HepG2 (cell line): Measurements from ENCODE around the gene CCDC106. TPM values are rescaled to one million over a fixed set of nuclear protein-coding genes. Genes with fewer than 3 reads are reported as not detected.

ENCODE experiments used
- ATAC-seq: fragments of 200-7000 bp; cut with Tn5 transposase; 3 replicates; pipeline ENCODE4 v1.9.1; 2020; ENCODE audit warnings: mild to moderate bottlenecking, moderate library complexity
- BruUV-seq: library from RNA; stranded (reverse); fragments of 400-500 nt; replicated peaks from 2 replicates; lab custom pipeline; 2021; lab: Mats Ljungman, UMichigan
- CTCF ChIA-PET: fragments of 300-600 bp; formaldehyde crosslinking; extraction: SDS; loops from one replicate; lab custom pipeline; 2021; ENCODE audit warnings: low total read pairs, inconsistent platforms, low intra/inter-chr PET ratio; lab: Yijun Ruan, JAX
- POLR2A ChIA-PET: fragments of 350-600 bp; sonication (Branson Sonifier 250); formaldehyde crosslinking; loops from one replicate; lab custom pipeline; 2020; ENCODE audit warnings: antibody characterized with exemption, inconsistent platforms; lab: Yijun Ruan, JAX
- DNase-seq: peaks from one replicate; pipeline ENCODE4 v3.0.0-alpha.2; 2015; ENCODE audit warnings: low spot score
- FAIRE-seq: peaks from 3 replicates; lab custom pipeline; 2011; peaks lifted over from hg19 to GRCh38; lab: Jason Lieb, UNC
- H2AFZ ChIP-seq: one replicate; pipeline ENCODE4 v1.6.1; 2011; ENCODE audit warnings: low read length, inconsistent platforms
- H3K27ac ChIP-seq: fragments of 300-600 bp; 3 replicates; pipeline ENCODE4 v1.8.0; 2011; ENCODE audit warnings: mixed run types, mild to moderate bottlenecking, mixed read lengths, low read length, inconsistent platforms; ENCODE audit not compliant: insufficient read depth; ENCODE audit errors: extremely low read length
- H3K27me3 ChIP-seq, 2 experiments: fragments of 200-600 bp in 1 of 2; 2 replicates in 1 of 2; 3 replicates in 1 of 2; pipeline versions ENCODE4 v1.6.0 to v1.8.0; 2011; ENCODE audit warnings: low read length in 2 of 2, mild to moderate bottlenecking in 2 of 2, moderate library complexity in 2 of 2, inconsistent platforms in 1 of 2; ENCODE audit not compliant: insufficient read depth in 2 of 2, control insufficient read depth in 1 of 2
- H3K36me3 ChIP-seq, 2 experiments: fragments of 200-600 bp in 1 of 2; replicated peaks in 1 of 2; 2 replicates in 1 of 2; 3 replicates in 1 of 2; pipeline versions ENCODE4 v1.5.1 to v1.8.0; 2011; ENCODE audit warnings: low read length in 2 of 2, inconsistent platforms in 1 of 2; ENCODE audit not compliant: insufficient read depth in 2 of 2, control insufficient read depth in 1 of 2
- H3K4me1 ChIP-seq: 2 replicates; pipeline ENCODE4 v1.5.1; 2012; ENCODE audit warnings: low read length, inconsistent platforms; ENCODE audit not compliant: insufficient read depth
- H3K4me2 ChIP-seq: 2 replicates; pipeline ENCODE4 v1.6.0; 2011; ENCODE audit warnings: low read depth, low read length, inconsistent platforms
- H3K4me3 ChIP-seq, 3 experiments: fragments of 200-600 bp in 1 of 3; sonication (generic), shearing (Covaris generic) in 1 of 3; replicated peaks in 1 of 3; 2 replicates each; pipeline ENCODE4 v1.5.1; 2011 to 2016; ENCODE audit warnings: low read length in 3 of 3, inconsistent platforms in 2 of 3, low read depth in 2 of 3, mild to moderate bottlenecking in 2 of 3, control low read depth in 1 of 3, mixed read lengths in 1 of 3; ENCODE audit not compliant: insufficient read depth in 1 of 3
- H3K79me2 ChIP-seq: one replicate; pipeline ENCODE4 v1.6.1; 2011; ENCODE audit warnings: low read length, inconsistent platforms; ENCODE audit not compliant: insufficient read depth
- H3K9ac ChIP-seq: 2 replicates; pipeline ENCODE4 v1.6.0; 2011; ENCODE audit warnings: mild to moderate bottlenecking, low read depth, low read length, inconsistent platforms; ENCODE audit not compliant: insufficient read depth
- H3K9me3 ChIP-seq: 2 replicates; pipeline ENCODE4 v1.5.1; 2012; ENCODE audit warnings: mild to moderate bottlenecking, low read length
- H4K20me1 ChIP-seq: 2 replicates; pipeline ENCODE4 v1.6.0; 2011; ENCODE audit warnings: inconsistent platforms, mild to moderate bottlenecking, low read length, moderate library complexity; ENCODE audit not compliant: insufficient read depth
- FOXO4 ChIP-seq: sonication (generic); formaldehyde crosslinking; conservative IDR thresholded peaks from 2 replicates; pipeline ENCODE4 v1.8.1; 2023; ENCODE audit warnings: missing genetic modification reagents
- MAFK ChIP-seq, 2 experiments: IDR thresholded peaks in 1 of 2; conservative IDR thresholded peaks in 1 of 2; 2 replicates each; pipeline ENCODE4 v1.6.1; 2011; ENCODE audit warnings: improper control_type of control experiment in 2 of 2, low read length in 2 of 2
- PHF8 ChIP-seq: sonication (generic); formaldehyde crosslinking; IDR thresholded peaks from 2 replicates; pipeline ENCODE4 v1.5.0; 2020; ENCODE audit warnings: missing genetic modification reagents
- WGBS: methylation state at CpG from one replicate; pipeline ENCODE4 v1.1.6; 2017; ENCODE audit warnings: low lambda C conversion rate; 5-methylcytosine and 5-hydroxymethylcytosine counted together
- in situ Hi-C: cut with HindIII; loops from 2 replicates; pipeline ENCODE4 v1.10.0; 2017; ENCODE audit warnings: low pct_unique_long_range_greater_than_20kb; ENCODE audit not compliant: extremely low pct_ligation_motif_present
- intact Hi-C: fragments of 100-400 bp; cut with micrococcal nuclease; formaldehyde crosslinking; loops from one replicate; pipeline ENCODE4 v1.10.0; 2022; ENCODE audit not compliant: unreplicated experiment
- polyA plus RNA-seq, 8 experiments: library from polyadenylated mRNA; depleted of rRNA in 3 of 8; stranded (reverse) in 7 of 8; unstranded in 1 of 8; fragments of >200 nt; fragmentation: Illumina TruSeq in 4 of 8; extraction: Trizol in 4 of 8; gene quantifications; 2 replicates each; pipeline versions ENCODE4 v1.2.1 to v1.2.3, GENCODE V29; 2011 to 2016; ENCODE audit warnings: low read depth in 4 of 8, missing spikeins in 1 of 8, mixed read lengths in 1 of 8; ENCODE audit not compliant: insufficient read depth in 1 of 8
- total RNA-seq, 5 experiments: library from RNA; depleted of rRNA; stranded (reverse); fragments of >200 nt; fragmentation: Illumina TruSeq; extraction: Trizol; gene quantifications; 2 replicates each; pipeline ENCODE4 v1.2.3, GENCODE V29; 2016; ENCODE audit warnings: low read depth in 1 of 5

CCDC106 gene
- total and polyA plus RNA-seq, 2 of the 13 experiments (the other 11 are each of a cell fraction or from before 2014, with no cell fraction given): 4.7 to 8.8 TPM

- Histone ChIP-seq H3K4me3 (no peak overlapping the region), H3K27ac (no peak overlapping the region), H3K4me1 (peaks cover 9% of the 10 kb centered on the region), H3K9me3 (no peaks in the 10 kb centered on the region), H2AFZ (no peak overlapping the region), H3K27me3 (no peaks in the 10 kb centered on the region), H3K36me3 (peaks cover 1 to 4% of the 10 kb centered on the region in 2 experiments; a peak in 1 of 5 replicates), H3K9ac (no peak overlapping the region), H3K79me2 (peaks cover 5% of the 10 kb centered on the region), H4K20me1 (no peaks in the 10 kb centered on the region), H3K4me2 (no peak overlapping the region)
- DNase-seq (no peak), FAIRE-seq (no peak), ATAC-seq (no peak)
- BruUV-seq: no TSS peak
- CTCF ChIA-PET: no interaction called here
- POLR2A ChIA-PET: no interaction called here
- 97% methylated on average over 2 of the region's 3 CpGs for WGBS
- in situ Hi-C loops (no loop called here), intact Hi-C loops (no loop called here)
- TF ChIP-seq PHF8 (CRISPR knock-in tag) (no peak), MAFK (conservative IDR thresholded peaks at IDR 0.05 in 1 of 2, IDR thresholded peaks at IDR 0.05 in 1 of 2; ENCODE audit: low read length in 2 of 2) (peak; percentile 13 to 22; a peak in 1 of 4 replicates)
Measured at GRCh38 chr19:55611983-55612645, 35.9 kb upstream of the CCDC106 start.

DNA sequence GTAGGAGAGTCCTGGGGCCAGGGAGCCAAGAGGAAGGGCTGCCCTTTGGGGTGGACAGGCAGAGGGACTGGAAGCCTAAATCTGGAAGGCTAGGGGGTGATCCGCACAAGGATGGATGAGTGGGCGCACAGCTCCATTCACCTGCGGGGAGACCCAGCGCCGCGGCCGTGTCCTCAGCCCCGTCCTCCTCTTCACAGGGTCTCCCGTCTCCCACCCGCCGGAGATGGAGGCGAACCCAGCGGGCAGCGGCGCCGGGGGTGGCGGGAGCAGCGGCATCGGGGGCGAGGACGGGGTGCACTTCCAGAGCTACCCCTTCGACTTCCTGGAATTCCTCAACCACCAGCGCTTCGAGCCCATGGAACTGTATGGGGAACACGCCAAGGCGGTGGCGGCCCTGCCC lies 34.6 kb upstream of the CCDC106 start:
- TF ChIP-seq FOXO4 (CRISPR knock-in tag): no peak
- FAIRE-seq (no peak), DNase-seq (no peak), ATAC-seq (no peak)
- H4K20me1 ChIP-seq: no peaks in the 10 kb centered on the region
- H3K27me3 ChIP-seq: no peaks in the 10 kb centered on the region
- over 99% methylated on average over 20 of the region's 27 CpGs for WGBS
- H2AFZ ChIP-seq: no peak overlapping the region
- H3K36me3 ChIP-seq: peaks cover 2 to 4% of the 10 kb centered on the region in 2 experiments; a peak in 1 of 5 replicates
- BruUV-seq: no TSS peak
- H3K4me1 ChIP-seq: peaks cover 5% of the 10 kb centered on the region
- in situ Hi-C loops: no loop called here
- CTCF ChIA-PET: no interaction called here
- H3K4me2 ChIP-seq: no peak overlapping the region
- no peak overlapping the region for H3K27ac ChIP-seq
- no peak overlapping the region for H3K9ac ChIP-seq
- POLR2A ChIA-PET: no interaction called here
- no peak overlapping the region for H3K4me3 ChIP-seq
- no peaks in the 10 kb centered on the region for H3K79me2 ChIP-seq
- intact Hi-C loops: no loop called here
- no peaks in the 10 kb centered on the region for H3K9me3 ChIP-seq
